Colonic mucosa (tissue), 4 donors: ENCODE measurements around the gene PPP2R3C. TPM values are rescaled to one million over a fixed set of nuclear protein-coding genes. Genes with fewer than 3 reads are reported as not detected.
A peak's percentile ranks its signal among the peaks of the same experiment; 100 is the strongest.
"Not testable (repeated sequence)": the region's sequence is repeated elsewhere in the genome, so short reads cannot be mapped to it uniquely, and the experiment has no call there.

ENCODE experiments used
- DNase-seq: peaks from one replicate; pipeline ENCODE4 v3.0.0-alpha.2; 2020
- H3K27ac ChIP-seq: fragments of 200-600 bp; one replicate; pipeline ENCODE4 v1.8.0; 2021
- H3K27me3 ChIP-seq: fragments of 200-600 bp; one replicate; pipeline ENCODE4 v1.8.0; 2021
- H3K36me3 ChIP-seq: fragments of 200-600 bp; one replicate; pipeline ENCODE4 v1.8.0; 2021
- H3K4me1 ChIP-seq: fragments of 200-600 bp; one replicate; pipeline ENCODE4 v1.8.0; 2021; ENCODE audit warnings: mild to moderate bottlenecking
- H3K4me3 ChIP-seq: fragments of 200-600 bp; one replicate; pipeline ENCODE4 v1.8.0; 2021
- H3K9ac ChIP-seq, 2 donors: one replicate each; pipeline ENCODE4 v1.7.0; 2013; ENCODE audit warnings: control low read depth in 2 of 2, low read depth in 2 of 2, low read length in 2 of 2
- H3K9me3 ChIP-seq: fragments of 200-600 bp; one replicate; pipeline ENCODE4 v1.8.0; 2021
- intact Hi-C: fragments of 100-400 bp; cut with DNase I; formaldehyde crosslinking; loops from one replicate; pipeline ENCODE4 v1.14.1; 2022
- total RNA-seq, 2 donors: library from RNA; stranded (reverse); fragmentation: NEBNext Ultra II Directional in 1 of 2; extraction: Animal tissue kit (Norgen Biotek cat#: 25700) in 1 of 2; gene quantifications; one replicate each; pipeline ENCODE4 v1.2.1, GENCODE V29; 2021
- TF ChIP-seq, protein P1 (sequence below): fragments of 200-600 bp; IDR thresholded peaks from one replicate; pipeline ENCODE4 v1.8.0; 2022; ENCODE audit warnings: antibody characterized with exemption, mild to moderate bottlenecking
- donor health status: healthy.
- donor health status: DM: no; HTN: no; CAD: no.
- donor health status: DM: no; HTN: no; CAD: no.

PPP2R3C gene
- total RNA-seq, 2 donors from 2014 or later, result 17.7 to 26.3 TPM

DNA sequence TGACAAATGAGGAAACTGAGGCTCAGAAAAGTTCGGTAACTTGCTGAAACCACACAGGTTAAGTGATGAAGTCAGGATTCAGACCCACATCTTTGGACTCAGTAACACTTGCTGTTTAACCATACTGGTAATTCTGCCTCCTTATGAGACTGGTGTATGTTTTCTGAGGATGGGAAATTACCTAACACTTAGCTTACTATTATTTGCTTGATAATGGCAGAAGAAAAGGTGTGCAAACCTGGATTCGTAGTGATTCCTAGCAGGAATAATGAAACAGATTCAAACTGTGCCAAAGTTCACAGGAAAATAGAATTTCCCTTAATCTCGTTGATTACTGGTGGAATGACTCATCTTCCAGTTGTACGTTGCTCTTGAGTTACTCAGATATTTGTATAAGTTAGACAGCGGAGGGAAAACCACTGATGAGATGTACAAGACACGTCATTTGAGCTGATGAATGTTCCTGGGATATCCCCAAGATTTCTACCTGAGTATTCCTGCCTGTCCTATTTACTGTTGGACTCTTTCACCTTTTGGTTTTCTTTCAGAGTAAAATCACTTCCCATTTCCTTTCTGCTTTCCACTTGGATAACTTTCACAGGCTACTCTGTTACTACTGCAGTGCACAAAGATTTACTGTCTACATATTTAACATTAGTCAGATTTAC, 38.1 kb upstream of the PPP2R3C start:
- H3K36me3 ChIP-seq, result no peaks in the 10 kb centered on the region
- TF ChIP-seq, protein P1, sequence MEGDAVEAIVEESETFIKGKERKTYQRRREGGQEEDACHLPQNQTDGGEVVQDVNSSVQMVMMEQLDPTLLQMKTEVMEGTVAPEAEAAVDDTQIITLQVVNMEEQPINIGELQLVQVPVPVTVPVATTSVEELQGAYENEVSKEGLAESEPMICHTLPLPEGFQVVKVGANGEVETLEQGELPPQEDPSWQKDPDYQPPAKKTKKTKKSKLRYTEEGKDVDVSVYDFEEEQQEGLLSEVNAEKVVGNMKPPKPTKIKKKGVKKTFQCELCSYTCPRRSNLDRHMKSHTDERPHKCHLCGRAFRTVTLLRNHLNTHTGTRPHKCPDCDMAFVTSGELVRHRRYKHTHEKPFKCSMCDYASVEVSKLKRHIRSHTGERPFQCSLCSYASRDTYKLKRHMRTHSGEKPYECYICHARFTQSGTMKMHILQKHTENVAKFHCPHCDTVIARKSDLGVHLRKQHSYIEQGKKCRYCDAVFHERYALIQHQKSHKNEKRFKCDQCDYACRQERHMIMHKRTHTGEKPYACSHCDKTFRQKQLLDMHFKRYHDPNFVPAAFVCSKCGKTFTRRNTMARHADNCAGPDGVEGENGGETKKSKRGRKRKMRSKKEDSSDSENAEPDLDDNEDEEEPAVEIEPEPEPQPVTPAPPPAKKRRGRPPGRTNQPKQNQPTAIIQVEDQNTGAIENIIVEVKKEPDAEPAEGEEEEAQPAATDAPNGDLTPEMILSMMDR, result no peak
- no peak overlapping the region for H3K9ac ChIP-seq
- intact Hi-C loops, result no loop called here
- H3K27me3 ChIP-seq, result no peaks in the 10 kb centered on the region
- no peaks in the 10 kb centered on the region for H3K9me3 ChIP-seq
- H3K4me3 ChIP-seq, result no peak overlapping the region
- H3K4me1 ChIP-seq, result no peaks in the 10 kb centered on the region
- DNase-seq, result no peak
- peak overlapping the region; percentile 18 for H3K27ac ChIP-seq

DNA sequence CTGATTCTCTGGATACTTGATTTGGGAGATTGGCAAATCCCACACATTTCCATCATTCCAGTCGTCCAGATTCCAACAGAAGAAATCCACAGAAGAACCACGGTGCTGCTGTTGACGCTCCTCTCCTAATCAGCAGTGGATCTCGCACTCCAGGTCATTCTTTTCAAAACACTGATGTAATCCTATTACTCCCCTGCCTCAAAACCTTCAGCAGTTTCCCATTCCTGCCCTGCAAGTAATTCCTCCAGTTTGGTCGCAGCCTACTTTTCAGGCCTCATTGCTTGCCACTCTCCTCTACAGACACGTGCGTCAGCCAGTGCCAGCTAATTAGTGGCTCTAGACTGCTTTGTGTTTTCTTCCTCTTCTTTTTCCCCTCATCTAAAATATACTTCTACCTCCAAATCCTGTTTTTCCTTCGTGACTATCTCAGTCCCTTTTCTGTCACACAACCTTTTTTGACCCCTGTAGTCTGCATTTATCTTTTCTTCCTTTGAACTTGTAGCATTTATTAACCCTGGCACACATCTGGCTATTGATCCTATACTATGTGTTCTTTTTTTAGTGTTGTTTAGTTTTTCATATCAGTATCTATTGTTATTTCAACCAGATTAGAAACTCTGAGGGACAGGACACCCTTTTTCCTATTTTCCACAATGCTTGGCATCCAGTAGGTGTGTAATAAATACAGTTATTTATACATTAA, 37.3 kb upstream of the PPP2R3C start:
- no peaks in the 10 kb centered on the region for H3K4me1 ChIP-seq
- no peak overlapping the region for H3K4me3 ChIP-seq
- H3K27ac ChIP-seq, result no peak overlapping the region
- no peaks in the 10 kb centered on the region for H3K27me3 ChIP-seq
- DNase-seq, result no peak
- H3K9me3 ChIP-seq, result no peaks in the 10 kb centered on the region
- intact Hi-C loops, result no loop called here
- TF ChIP-seq, protein P1, result no peak
- no peaks in the 10 kb centered on the region for H3K36me3 ChIP-seq
- H3K9ac ChIP-seq, result no peak overlapping the region

DNA sequence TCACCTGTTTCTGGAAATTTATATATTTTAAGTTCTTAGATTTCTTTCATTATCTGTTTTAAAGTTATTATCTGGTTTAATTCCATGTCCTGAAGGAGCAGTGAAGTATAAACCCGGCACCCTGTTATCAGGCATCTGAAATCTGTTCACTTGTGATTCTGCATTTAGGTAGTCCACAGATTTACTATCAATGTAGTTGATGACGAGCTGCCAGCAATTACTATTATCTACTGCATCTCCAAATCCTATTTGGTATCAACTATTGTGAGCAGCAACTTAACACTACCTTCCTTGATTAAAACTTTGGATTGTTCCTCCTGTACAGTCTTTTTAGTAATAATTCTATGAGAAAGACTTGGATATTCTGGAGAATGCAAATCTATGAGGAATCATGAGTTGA, 36.7 kb upstream of the PPP2R3C start:
- no peaks in the 10 kb centered on the region for H3K4me1 ChIP-seq
- TF ChIP-seq, protein P1, result no peak
- H3K4me3 ChIP-seq, result no peak overlapping the region
- H3K9ac ChIP-seq, result no peak overlapping the region
- no peaks in the 10 kb centered on the region for H3K27me3 ChIP-seq
- H3K27ac ChIP-seq, result no peak overlapping the region
- intact Hi-C loops, result no loop called here
- no peaks in the 10 kb centered on the region for H3K9me3 ChIP-seq
- DNase-seq, result no peak
- no peaks in the 10 kb centered on the region for H3K36me3 ChIP-seq

DNA sequence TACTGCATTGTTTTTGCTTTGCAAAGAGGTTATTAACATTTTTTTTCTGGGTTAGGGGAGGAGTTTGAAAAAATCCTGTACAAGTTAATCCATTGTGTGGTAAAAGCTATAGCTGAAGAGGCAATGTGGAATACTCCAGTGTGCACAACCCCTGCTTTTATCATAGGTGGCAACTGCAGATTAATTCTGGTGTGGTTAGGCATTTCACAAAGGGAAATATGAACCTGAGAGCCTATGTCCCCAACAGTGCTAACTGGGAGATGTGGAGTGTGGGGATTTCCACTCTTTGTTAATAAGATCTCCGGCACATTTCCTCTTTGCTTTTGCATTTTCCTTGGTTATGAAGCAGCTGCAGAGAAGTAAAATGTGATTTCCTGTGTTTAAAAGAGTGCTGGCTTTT, 34.2 kb upstream of the PPP2R3C start:
- TF ChIP-seq, protein P1, result no peak
- no peak overlapping the region for H3K27ac ChIP-seq
- H3K9me3 ChIP-seq, result no peaks in the 10 kb centered on the region
- no peak for DNase-seq
- H3K27me3 ChIP-seq, result no peaks in the 10 kb centered on the region
- no peak overlapping the region for H3K4me3 ChIP-seq
- H3K4me1 ChIP-seq, result no peaks in the 10 kb centered on the region
- H3K36me3 ChIP-seq, result no peaks in the 10 kb centered on the region
- H3K9ac ChIP-seq, result no peak overlapping the region
- intact Hi-C loops, result no loop called here

DNA sequence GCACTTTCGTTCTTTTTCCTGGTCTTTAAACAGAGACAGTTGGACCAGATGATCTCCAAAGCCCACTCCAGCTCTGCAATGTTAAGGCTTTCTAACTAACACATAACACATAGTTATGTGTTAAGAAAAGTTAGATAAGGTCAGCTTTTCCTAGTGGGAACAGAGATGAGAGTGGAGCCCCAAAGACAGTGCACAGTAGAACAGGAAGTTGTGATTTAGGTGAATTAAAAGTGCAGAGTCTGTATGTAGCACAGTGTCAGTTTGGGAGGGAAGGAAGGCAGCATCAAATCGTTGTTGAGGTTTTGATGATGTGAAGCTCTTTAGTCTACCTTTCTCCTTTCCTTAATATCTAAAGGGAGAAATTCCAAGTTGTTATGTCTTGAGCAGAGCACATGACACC, 32.2 kb upstream of the PPP2R3C start:
- Histone ChIP-seq H3K4me1 (no peaks in the 10 kb centered on the region), H3K27ac (no peak overlapping the region), H3K27me3 (no peaks in the 10 kb centered on the region), H3K4me3 (no peak overlapping the region), H3K36me3 (no peaks in the 10 kb centered on the region), H3K9me3 (no peaks in the 10 kb centered on the region), H3K9ac (no peak overlapping the region)
- DNase-seq, result no peak
- intact Hi-C loops, result no loop called here
- TF ChIP-seq, protein P1, result no peak

DNA sequence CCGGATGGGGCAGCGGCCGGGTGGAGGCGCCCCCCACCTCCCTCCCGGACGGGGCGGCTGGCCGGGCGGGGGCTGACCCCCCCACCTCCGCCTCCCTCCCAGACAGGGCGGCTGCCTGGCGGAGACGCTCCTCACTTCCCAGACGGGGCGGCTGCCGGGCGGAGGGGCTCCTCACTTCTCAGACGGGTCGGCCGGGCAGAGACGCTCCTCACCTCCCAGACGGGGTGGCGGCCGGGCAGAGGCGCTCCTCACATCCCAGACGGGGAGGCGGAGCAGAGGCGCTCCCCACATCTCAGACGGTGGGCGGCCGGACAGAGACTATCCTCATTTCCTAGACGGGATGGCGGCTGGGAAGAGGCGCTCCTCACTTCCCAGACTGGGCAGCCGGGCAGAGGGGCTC, 30.7 kb upstream of the PPP2R3C start:
- H3K9ac ChIP-seq, H3K36me3 ChIP-seq, H3K4me1 ChIP-seq, H3K9me3 ChIP-seq, H3K4me3 ChIP-seq, DNase-seq, H3K27ac ChIP-seq, intact Hi-C loops, H3K27me3 ChIP-seq: not testable (repeated sequence)
